ENCODE measurements around the gene TMSB15A.
"Not testable (repeated sequence)": the region's sequence is repeated elsewhere in the genome, so short reads cannot be mapped to it uniquely, and the experiment has no call there.

The TMSB15A gene

GRCh38 chrX:102515975-102516941 lies at the start of gene TMSB15A:
Gene TMSB15A, minus strand, starts transcription at chrX:102516739.
- Mint-ChIP-seq H3K27ac (peak within 1 kb of the TSS; percentile 52 to 92 (median 91)), H3K4me1 (no peaks in the 10 kb centered on the region)

GRCh38 chrX:102560423-102561068 lies 44.0 kb upstream of the TMSB15A start:
- H3K9me3 Mint-ChIP-seq = no peaks in the 10 kb centered on the region
- no peak overlapping the region for H3K4me3 Mint-ChIP-seq
- H3K4me1 Mint-ChIP-seq = no peaks in the 10 kb centered on the region
- H3K27ac Mint-ChIP-seq = no peak overlapping the region
- no peak for TF ChIP-seq CTCF (IDR thresholded peaks at IDR 0.05; ENCODE audit: unreplicated experiment in 3 of 3)
- peaks cover under 1% of the 10 kb centered on the region for H3K27me3 Mint-ChIP-seq (ENCODE audit: low read depth)
- H3K36me3 Mint-ChIP-seq (ENCODE audit: low read depth) = no peaks in the 10 kb centered on the region

More at GRCh38 chrX:102515975-102516941, at the start of gene TMSB15A:
- Mint-ChIP-seq H3K9me3 (peaks cover 2% of the 10 kb centered on the region), H3K27me3 (ENCODE audit: low read depth) (no peaks in the 10 kb centered on the region), H3K36me3 (ENCODE audit: low read depth) (peaks cover 22% of the 10 kb centered on the region), H3K4me3 (peak within 1 kb of the TSS; percentile 90 to 94 (median 93))
- TF ChIP-seq CTCF (IDR thresholded peaks at IDR 0.05; ENCODE audit: unreplicated experiment in 3 of 3) = no peak

- H3K27ac Mint-ChIP-seq = no peak overlapping the region
- no peaks in the 10 kb centered on the region for H3K27me3 Mint-ChIP-seq (ENCODE audit: low read depth)
- H3K36me3 Mint-ChIP-seq (ENCODE audit: low read depth) = no peaks in the 10 kb centered on the region
- no peaks in the 10 kb centered on the region for H3K9me3 Mint-ChIP-seq
- no peak overlapping the region for H3K4me3 Mint-ChIP-seq
- TF ChIP-seq CTCF (IDR thresholded peaks at IDR 0.05; ENCODE audit: unreplicated experiment in 3 of 3) = no peak
- H3K4me1 Mint-ChIP-seq = no peaks in the 10 kb centered on the region
Observed at GRCh38 chrX:102558607-102559006, 42.1 kb upstream of the TMSB15A start.

- peaks cover 3% of the 10 kb centered on the region for H3K9me3 Mint-ChIP-seq
- H3K27ac Mint-ChIP-seq = no peak overlapping the region
- no peaks in the 10 kb centered on the region for H3K27me3 Mint-ChIP-seq (ENCODE audit: low read depth)
- H3K36me3 Mint-ChIP-seq (ENCODE audit: low read depth) = no peaks in the 10 kb centered on the region
- no peaks in the 10 kb centered on the region for H3K4me1 Mint-ChIP-seq
- H3K4me3 Mint-ChIP-seq = no peak overlapping the region
- no peak for TF ChIP-seq CTCF (IDR thresholded peaks at IDR 0.05; ENCODE audit: unreplicated experiment in 3 of 3)
Observed at GRCh38 chrX:102548231-102548630, 31.7 kb upstream of the TMSB15A start.

GRCh38 chrX:102546828-102547493 lies 30.4 kb upstream of the TMSB15A start:
- H3K4me1 Mint-ChIP-seq = no peaks in the 10 kb centered on the region
- H3K9me3 Mint-ChIP-seq = peaks cover 3% of the 10 kb centered on the region
- no peaks in the 10 kb centered on the region for H3K27me3 Mint-ChIP-seq (ENCODE audit: low read depth)
- H3K27ac Mint-ChIP-seq = no peak overlapping the region
- no peaks in the 10 kb centered on the region for H3K36me3 Mint-ChIP-seq (ENCODE audit: low read depth)
- no peak overlapping the region for H3K4me3 Mint-ChIP-seq
- no peak for TF ChIP-seq CTCF (IDR thresholded peaks at IDR 0.05; ENCODE audit: unreplicated experiment in 3 of 3)

GRCh38 chrX:102546175-102546574 lies 29.6 kb upstream of the TMSB15A start:
- H3K9me3 Mint-ChIP-seq; H3K27ac Mint-ChIP-seq; H3K4me1 Mint-ChIP-seq; H3K36me3 Mint-ChIP-seq (ENCODE audit: low read depth); H3K27me3 Mint-ChIP-seq (ENCODE audit: low read depth); H3K4me3 Mint-ChIP-seq: not testable (repeated sequence)
